Heart left ventricle (tissue), 13 donors: ENCODE results near the gene SLC6A3.

ENCODE experiments used
- CTCF ChIP-seq, 12 donors: fragments of 200-600 bp; sonication (generic) in 4 of 12; IDR thresholded peaks; one replicate each; pipeline versions ENCODE4 v1.5.0 to v1.8.0; 2018 to 2022; ENCODE audit warnings: antibody characterized with exemption in 12 of 12, mild to moderate bottlenecking in 5 of 12
- POLR2A ChIP-seq, 2 donors: fragments of 450-650 bp; IDR thresholded peaks; one replicate each; pipeline ENCODE4 v1.6.1; 2017; ENCODE audit warnings: antibody characterized with exemption in 2 of 2, mild to moderate bottlenecking in 2 of 2, moderate library complexity in 2 of 2
- donor health status: ischemic (EF 13 %, LVEDD 7.1; RV severe dilation, severe dysfunction).
- donor health status: DM: no; HTN: yes; CAD: no.
- donor health status: DM: no; HTN: no; CAD: no.
- donor health status: ischemic (EF 25% LVEDD 6.9; RV normal size, moderate dysfunction).
- donor health status: ischemic (EF 25% LVEDD 5.7; RV mildly dilated, moderate dysfunction).
- donor health status: ischemic (EF 35%, LVEDD 5.7; RV mildly dilated, moderate dysfunction).
- donor health status: nonischemic (EF 11% LVEDD 7.7; RV severe dilation, severe dysfunction).
- donor health status: DM: yes; HTN: yes; CAD: no.
- donor health status: PGD.
- donor health status: ischemic (EF 29% LVEDD 5.4; RV normal size, mild dysfunction).
- donor health status: nonischemic (EF 23%, LVEDD 6.1; RV moderate dilation, normal function).

GRCh38 chr5:1366514-1366913 lies 78.7 kb downstream of the SLC6A3 start:
- TF ChIP-seq POLR2A (IDR thresholded peaks at IDR 0.05) = no peak
- no peak for TF ChIP-seq CTCF (IDR thresholded peaks at IDR 0.05)
